A549 (cell line): Measurements from ENCODE around the gene PRKCZ. TPM values are rescaled to one million over a fixed set of nuclear protein-coding genes. Genes with fewer than 3 reads are reported as not detected.

Experiments used
- ATAC-seq, 2 experiments: fragments of 200-7000 bp in 1 of 2; fragments of >200 bp in 1 of 2; cut with Nextera tagmentation in 1 of 2; cut with Tn5 transposase in 1 of 2; 3 replicates each; pipeline versions ENCODE4 v1.8.0 to v1.9.1; 2018 to 2020; ENCODE audit warnings: mild to moderate bottlenecking in 1 of 2, moderate library complexity in 1 of 2
- CTCF ChIA-PET: fragments of 300-600 bp; sonication (Branson Sonifier 250); formaldehyde crosslinking; extraction: SDS; loops from one replicate; lab custom pipeline; 2021; ENCODE audit warnings: antibody characterized with exemption, inconsistent platforms; lab: Yijun Ruan, JAX
- POLR2A ChIA-PET: fragments of 350-600 bp; formaldehyde crosslinking; extraction: SDS; loops from one replicate; lab custom pipeline; 2021; ENCODE audit warnings: antibody characterized with exemption, inconsistent platforms; lab: Yijun Ruan, JAX
- DNase-seq, 2 experiments: peaks; one replicate each; pipeline versions ENCODE4 v3.0.0 to v3.0.0-alpha.2; 2011 to 2016; ENCODE audit warnings: low read depth in 1 of 2, low spot score in 1 of 2
- FAIRE-seq: peaks from 2 replicates; lab custom pipeline; 2011; peaks lifted over from hg19 to GRCh38; lab: Jason Lieb, UNC
- H3K27ac ChIP-seq, 2 experiments: fragments of >200 bp; sonication (Bioruptor Twin); formaldehyde crosslinking; 3 replicates each; pipeline ENCODE4 v1.5.1; 2016 to 2017
- H3K4me1 ChIP-seq: fragments of >200 bp; sonication (Bioruptor Twin); formaldehyde crosslinking; 3 replicates; pipeline ENCODE4 v1.6.1; 2016
- H3K4me2 ChIP-seq: fragments of >200 bp; sonication (Bioruptor Twin); formaldehyde crosslinking; 3 replicates; pipeline ENCODE4 v1.6.1; 2016
- H3K4me3 ChIP-seq: fragments of >200 bp; sonication (Bioruptor Twin); formaldehyde crosslinking; 3 replicates; pipeline ENCODE4 v1.5.1; 2016
- H3K9me3 ChIP-seq: fragments of >200 bp; sonication (Bioruptor Twin); formaldehyde crosslinking; 3 replicates; pipeline ENCODE4 v1.6.1; 2016
- BHLHE40 ChIP-seq: IDR thresholded peaks from 2 replicates; pipeline ENCODE4 v1.6.1; 2012; ENCODE audit warnings: low read depth, low read length, inconsistent platforms
- CBX8 ChIP-seq: fragments of 200-600 bp; sonication (generic); IDR thresholded peaks from 2 replicates; pipeline ENCODE4 v1.6.1; 2016
- CEBPB ChIP-seq, 2 experiments: fragments of >200 bp in 1 of 2; sonication (Bioruptor Twin) in 1 of 2; formaldehyde crosslinking in 1 of 2; IDR thresholded peaks; 2 replicates each; pipeline ENCODE4 v1.6.1; 2012 to 2016
- CHD2 ChIP-seq: fragments of 150-350 bp; IDR thresholded peaks from 2 replicates; pipeline ENCODE4 v1.6.1; 2014; ENCODE audit warnings: low read length; ENCODE audit not compliant: partially characterized antibody
- EHF ChIP-seq: fragments of 250-450 bp; sonication (Bioruptor Pico); IDR thresholded peaks from 2 replicates; pipeline ENCODE4 v1.5.0; 2020; ENCODE audit warnings: mild to moderate bottlenecking
- ESRRA ChIP-seq: fragments of 150-350 bp; IDR thresholded peaks from 2 replicates; pipeline ENCODE4 v1.6.1; 2014; ENCODE audit warnings: mild to moderate bottlenecking, low read length, borderline replicate concordance
- FOSB ChIP-seq: fragments of 250-450 bp; sonication (Bioruptor Pico); IDR thresholded peaks from 2 replicates; pipeline ENCODE4 v1.5.0; 2020; ENCODE audit warnings: mild to moderate bottlenecking, moderate library complexity
- FOSL2 ChIP-seq, 2 experiments: fragments of 450-650 bp in 1 of 2; fragments of >200 bp in 1 of 2; sonication (Bioruptor Twin) in 1 of 2; formaldehyde crosslinking; IDR thresholded peaks; 2 replicates each; pipeline versions ENCODE4 v1.5.0 to v1.6.1; 2016 to 2020; ENCODE audit warnings: mild to moderate bottlenecking in 1 of 2, moderate library complexity in 1 of 2
- GATA3 ChIP-seq: IDR thresholded peaks from 2 replicates; pipeline ENCODE4 v1.6.1; 2012; ENCODE audit warnings: borderline replicate concordance
- HDAC2 ChIP-seq: fragments of 200-600 bp; sonication (generic); IDR thresholded peaks from 2 replicates; pipeline ENCODE4 v1.6.1; 2016
- HOXA7 ChIP-seq: fragments of 250-450 bp; sonication (Bioruptor Pico); IDR thresholded peaks from 2 replicates; pipeline ENCODE4 v1.5.0; 2020; ENCODE audit warnings: mild to moderate bottlenecking, moderate library complexity
- HOXB13 ChIP-seq: fragments of 250-450 bp; sonication (Bioruptor Pico); IDR thresholded peaks from 2 replicates; pipeline ENCODE4 v1.5.0; 2020; ENCODE audit warnings: low read depth, mild to moderate bottlenecking, moderate library complexity
- JUNB ChIP-seq: fragments of >200 bp; sonication (Bioruptor Twin); formaldehyde crosslinking; IDR thresholded peaks from 2 replicates; pipeline ENCODE4 v1.6.1; 2016
- KDM1A ChIP-seq: fragments of 200-600 bp; sonication (generic); IDR thresholded peaks from 2 replicates; pipeline ENCODE4 v1.6.1; 2016; ENCODE audit warnings: low read depth, mild to moderate bottlenecking
- NFE2L2 ChIP-seq: fragments of 150-350 bp; conservative IDR thresholded peaks from 2 replicates; pipeline ENCODE4 v1.6.1; 2014; ENCODE audit warnings: low read length
- POLR2AphosphoS2 ChIP-seq: conservative IDR thresholded peaks from 2 replicates; pipeline ENCODE4 v1.6.1; 2012; ENCODE audit warnings: low read length, improper control_type of control experiment, inconsistent platforms
- RARB ChIP-seq: fragments of 250-450 bp; sonication (Bioruptor Pico); IDR thresholded peaks from 2 replicates; pipeline ENCODE4 v1.8.0; 2021; ENCODE audit warnings: mild to moderate bottlenecking, moderate library complexity
- RCOR1 ChIP-seq: fragments of 150-350 bp; IDR thresholded peaks from 2 replicates; pipeline ENCODE4 v1.6.1; 2014; ENCODE audit warnings: antibody characterized with exemption, low read length, low read depth
- RFX5 ChIP-seq: fragments of 450-650 bp; IDR thresholded peaks from 2 replicates; pipeline ENCODE4 v1.7.1; 2014; ENCODE audit warnings: antibody characterized with exemption, mild to moderate bottlenecking, moderate library complexity
- TFCP2L1 ChIP-seq: fragments of 250-450 bp; sonication (Bioruptor Pico); IDR thresholded peaks from 2 replicates; pipeline ENCODE4 v1.5.0; 2021; ENCODE audit warnings: mild to moderate bottlenecking
- ZNF302 ChIP-seq: fragments of 250-450 bp; sonication (Bioruptor Pico); IDR thresholded peaks from 2 replicates; pipeline ENCODE4 v1.9.0; 2021; ENCODE audit warnings: inconsistent platforms, mild to moderate bottlenecking, moderate library complexity
- ZSCAN20 ChIP-seq: fragments of 250-450 bp; sonication (Bioruptor Pico); IDR thresholded peaks from 2 replicates; pipeline ENCODE4 v1.8.0; 2022; ENCODE audit warnings: mild to moderate bottlenecking, moderate library complexity
- WGBS: methylation state at CpG from one replicate; pipeline ENCODE4 v1.1.6; 2017; ENCODE audit errors: missing lambda C conversion rate; 5-methylcytosine and 5-hydroxymethylcytosine counted together
- polyA plus RNA-seq, 4 experiments: library from polyadenylated mRNA; depleted of rRNA in 3 of 4; stranded (reverse); fragments of >200 nt; fragmentation: RNase III in 1 of 4; extraction: RNeasy Plus Mini Kit Qiagen cat#74134 plus additional on column Dnase treatment in 1 of 4; gene quantifications; 2 replicates in 3 of 4; 3 replicates in 1 of 4; pipeline ENCODE4 v1.2.3, GENCODE V29; 2011 to 2017
- TF ChIP-seq, protein P1 (sequence below): fragments of 200-600 bp; sonication (generic); IDR thresholded peaks from 2 replicates; pipeline ENCODE4 v1.6.1; 2016; ENCODE audit warnings: antibody characterized with exemption, mild to moderate bottlenecking, moderate library complexity
- TF ChIP-seq, protein P2 (sequence below): fragments of >200 bp; sonication (Bioruptor Twin); formaldehyde crosslinking; IDR thresholded peaks from 3 replicates; pipeline ENCODE4 v1.5.1; 2016
- TF ChIP-seq, protein P3 (sequence below): fragments of 250-450 bp; sonication (Bioruptor Pico); IDR thresholded peaks from 2 replicates; pipeline ENCODE4 v1.5.0; 2020; ENCODE audit warnings: low read depth, mild to moderate bottlenecking, moderate library complexity
- TF ChIP-seq, protein P4 (sequence below): fragments of >200 bp; sonication (Bioruptor Twin); formaldehyde crosslinking; IDR thresholded peaks from 3 replicates; pipeline ENCODE4 v1.6.1; 2016
- TF ChIP-seq, protein P5 (sequence below): IDR thresholded peaks from 2 replicates; pipeline ENCODE4 v1.6.1; 2012

The PRKCZ gene
- polyA plus RNA-seq, 2 of the 4 experiments (the other 2 are of a cell fraction) = 9.5 to 9.8 TPM

DNA sequence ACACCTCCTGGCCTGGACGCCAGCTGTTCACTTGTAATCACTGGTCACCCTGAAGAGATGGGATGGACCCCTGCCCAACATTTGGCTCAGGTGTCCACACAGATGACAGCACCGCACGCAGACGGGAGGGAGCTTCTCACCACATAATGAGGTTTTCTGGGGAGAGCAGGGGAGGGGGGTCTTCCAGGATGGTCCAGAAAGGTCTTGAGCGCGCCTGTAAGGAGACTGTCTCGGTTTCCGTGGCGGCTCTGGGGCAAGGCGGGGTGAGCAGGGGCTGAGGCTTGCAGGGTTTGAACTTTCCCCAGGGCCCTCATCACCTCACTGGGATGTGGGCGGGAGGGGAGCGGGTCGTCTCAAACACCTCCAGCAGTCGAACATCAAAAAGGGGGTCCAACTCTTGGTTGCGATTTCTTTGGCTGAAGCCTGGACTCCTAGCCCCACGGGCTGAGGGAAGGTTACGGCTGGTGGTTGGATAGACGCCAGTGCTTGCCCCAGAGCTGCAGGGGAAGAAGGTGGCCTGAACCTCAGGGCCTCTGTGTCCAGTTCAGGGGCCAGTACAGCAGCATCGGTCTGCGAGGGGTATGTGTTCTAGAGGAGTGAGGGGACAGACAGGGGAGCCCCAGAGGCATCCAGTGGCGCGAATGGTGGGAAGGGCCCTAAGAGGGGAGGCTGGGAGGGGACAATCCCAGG, 53.8 kb downstream of the PRKCZ start:
- POLR2A ChIA-PET = no interaction called here
- ATAC-seq = no peak
- WGBS = 64% methylated on average over 14 of the region's 22 CpGs
- no peak for DNase-seq
- TF ChIP-seq, protein P1, sequence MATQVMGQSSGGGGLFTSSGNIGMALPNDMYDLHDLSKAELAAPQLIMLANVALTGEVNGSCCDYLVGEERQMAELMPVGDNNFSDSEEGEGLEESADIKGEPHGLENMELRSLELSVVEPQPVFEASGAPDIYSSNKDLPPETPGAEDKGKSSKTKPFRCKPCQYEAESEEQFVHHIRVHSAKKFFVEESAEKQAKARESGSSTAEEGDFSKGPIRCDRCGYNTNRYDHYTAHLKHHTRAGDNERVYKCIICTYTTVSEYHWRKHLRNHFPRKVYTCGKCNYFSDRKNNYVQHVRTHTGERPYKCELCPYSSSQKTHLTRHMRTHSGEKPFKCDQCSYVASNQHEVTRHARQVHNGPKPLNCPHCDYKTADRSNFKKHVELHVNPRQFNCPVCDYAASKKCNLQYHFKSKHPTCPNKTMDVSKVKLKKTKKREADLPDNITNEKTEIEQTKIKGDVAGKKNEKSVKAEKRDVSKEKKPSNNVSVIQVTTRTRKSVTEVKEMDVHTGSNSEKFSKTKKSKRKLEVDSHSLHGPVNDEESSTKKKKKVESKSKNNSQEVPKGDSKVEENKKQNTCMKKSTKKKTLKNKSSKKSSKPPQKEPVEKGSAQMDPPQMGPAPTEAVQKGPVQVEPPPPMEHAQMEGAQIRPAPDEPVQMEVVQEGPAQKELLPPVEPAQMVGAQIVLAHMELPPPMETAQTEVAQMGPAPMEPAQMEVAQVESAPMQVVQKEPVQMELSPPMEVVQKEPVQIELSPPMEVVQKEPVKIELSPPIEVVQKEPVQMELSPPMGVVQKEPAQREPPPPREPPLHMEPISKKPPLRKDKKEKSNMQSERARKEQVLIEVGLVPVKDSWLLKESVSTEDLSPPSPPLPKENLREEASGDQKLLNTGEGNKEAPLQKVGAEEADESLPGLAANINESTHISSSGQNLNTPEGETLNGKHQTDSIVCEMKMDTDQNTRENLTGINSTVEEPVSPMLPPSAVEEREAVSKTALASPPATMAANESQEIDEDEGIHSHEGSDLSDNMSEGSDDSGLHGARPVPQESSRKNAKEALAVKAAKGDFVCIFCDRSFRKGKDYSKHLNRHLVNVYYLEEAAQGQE = no peak
- TF ChIP-seq TFCP2L1 (CRISPR knock-in tag) (no peak), ZNF302 (no peak), FOSL2 (IDR thresholded peaks at IDR 0.05) (no peak), FOSL2 (CRISPR knock-in tag; IDR thresholded peaks at IDR 0.05) (no peak), RARB (no peak), CEBPB (IDR thresholded peaks at IDR 0.05) (no peak), POLR2AphosphoS2 (no peak), RFX5 (no peak), HDAC2 (no peak), ESRRA (no peak), BHLHE40 (no peak), CHD2 (no peak), GATA3 (no peak), JUNB (no peak), EHF (CRISPR knock-in tag) (no peak), KDM1A (no peak)
- Histone ChIP-seq H3K4me3 (no peak overlapping the region), H3K27ac (no peak overlapping the region), H3K4me1 (no peaks in the 10 kb centered on the region), H3K9me3 (no peaks in the 10 kb centered on the region), H3K4me2 (no peak overlapping the region)
- no peak for FAIRE-seq
- CTCF ChIA-PET = no interaction called here

DNA sequence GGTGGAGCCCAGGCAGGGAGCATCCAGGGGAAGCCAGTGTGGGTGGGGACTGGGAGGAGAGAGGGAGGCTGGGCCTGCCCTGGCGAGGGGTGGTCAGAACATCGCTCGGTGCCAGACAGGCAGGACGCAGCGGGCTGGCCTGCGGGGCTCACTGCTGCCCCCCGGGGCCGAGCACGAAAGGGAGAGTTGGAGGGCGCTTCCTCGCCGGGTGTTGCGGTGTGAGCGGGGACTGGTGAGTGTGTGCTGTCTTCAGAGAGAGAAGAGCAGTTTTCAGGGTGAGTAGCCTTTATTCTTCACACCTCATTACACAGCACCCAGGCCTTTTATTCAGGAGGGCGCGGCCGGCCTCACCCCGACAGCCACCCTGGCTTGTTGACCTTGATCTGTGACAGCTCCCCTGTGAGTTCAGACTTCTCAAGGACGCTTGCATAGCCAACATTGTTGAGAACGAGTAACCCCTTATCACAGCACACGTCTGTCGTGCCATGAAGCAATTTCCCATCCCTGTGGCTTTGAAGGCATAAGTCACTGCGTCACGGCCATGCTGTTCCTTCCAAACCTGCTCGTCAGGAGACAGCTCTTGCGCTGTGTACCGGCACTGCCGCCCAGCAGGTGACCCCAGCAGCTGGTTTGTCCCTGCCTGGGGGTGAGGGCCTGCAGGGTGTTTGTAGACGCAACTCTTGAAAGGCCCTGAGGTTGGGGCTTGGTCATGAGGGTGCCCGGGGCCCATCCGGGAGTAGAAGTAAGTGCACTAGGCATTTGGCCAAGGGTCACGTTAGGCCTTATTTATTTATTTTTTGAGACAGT, 54.6 kb downstream of the PRKCZ start:
- TF ChIP-seq ZSCAN20 (CRISPR knock-in tag) (no peak), FOSL2 (IDR thresholded peaks at IDR 0.05) (no peak), FOSL2 (CRISPR knock-in tag; IDR thresholded peaks at IDR 0.05) (no peak), FOSB (no peak), RFX5 (no peak), NFE2L2 (no peak), CBX8 (no peak), HOXB13 (no peak), BHLHE40 (no peak), TFCP2L1 (CRISPR knock-in tag) (no peak), HOXA7 (no peak), KDM1A (no peak), GATA3 (no peak), RCOR1 (no peak), EHF (CRISPR knock-in tag) (no peak)
- TF ChIP-seq, protein P2, sequence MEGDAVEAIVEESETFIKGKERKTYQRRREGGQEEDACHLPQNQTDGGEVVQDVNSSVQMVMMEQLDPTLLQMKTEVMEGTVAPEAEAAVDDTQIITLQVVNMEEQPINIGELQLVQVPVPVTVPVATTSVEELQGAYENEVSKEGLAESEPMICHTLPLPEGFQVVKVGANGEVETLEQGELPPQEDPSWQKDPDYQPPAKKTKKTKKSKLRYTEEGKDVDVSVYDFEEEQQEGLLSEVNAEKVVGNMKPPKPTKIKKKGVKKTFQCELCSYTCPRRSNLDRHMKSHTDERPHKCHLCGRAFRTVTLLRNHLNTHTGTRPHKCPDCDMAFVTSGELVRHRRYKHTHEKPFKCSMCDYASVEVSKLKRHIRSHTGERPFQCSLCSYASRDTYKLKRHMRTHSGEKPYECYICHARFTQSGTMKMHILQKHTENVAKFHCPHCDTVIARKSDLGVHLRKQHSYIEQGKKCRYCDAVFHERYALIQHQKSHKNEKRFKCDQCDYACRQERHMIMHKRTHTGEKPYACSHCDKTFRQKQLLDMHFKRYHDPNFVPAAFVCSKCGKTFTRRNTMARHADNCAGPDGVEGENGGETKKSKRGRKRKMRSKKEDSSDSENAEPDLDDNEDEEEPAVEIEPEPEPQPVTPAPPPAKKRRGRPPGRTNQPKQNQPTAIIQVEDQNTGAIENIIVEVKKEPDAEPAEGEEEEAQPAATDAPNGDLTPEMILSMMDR = no peak
- TF ChIP-seq, protein P3, sequence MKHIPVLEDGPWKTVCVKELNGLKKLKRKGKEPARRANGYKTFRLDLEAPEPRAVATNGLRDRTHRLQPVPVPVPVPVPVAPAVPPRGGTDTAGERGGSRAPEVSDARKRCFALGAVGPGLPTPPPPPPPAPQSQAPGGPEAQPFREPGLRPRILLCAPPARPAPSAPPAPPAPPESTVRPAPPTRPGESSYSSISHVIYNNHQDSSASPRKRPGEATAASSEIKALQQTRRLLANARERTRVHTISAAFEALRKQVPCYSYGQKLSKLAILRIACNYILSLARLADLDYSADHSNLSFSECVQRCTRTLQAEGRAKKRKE (CRISPR knock-in tag) = no peak
- TF ChIP-seq, protein P4, sequence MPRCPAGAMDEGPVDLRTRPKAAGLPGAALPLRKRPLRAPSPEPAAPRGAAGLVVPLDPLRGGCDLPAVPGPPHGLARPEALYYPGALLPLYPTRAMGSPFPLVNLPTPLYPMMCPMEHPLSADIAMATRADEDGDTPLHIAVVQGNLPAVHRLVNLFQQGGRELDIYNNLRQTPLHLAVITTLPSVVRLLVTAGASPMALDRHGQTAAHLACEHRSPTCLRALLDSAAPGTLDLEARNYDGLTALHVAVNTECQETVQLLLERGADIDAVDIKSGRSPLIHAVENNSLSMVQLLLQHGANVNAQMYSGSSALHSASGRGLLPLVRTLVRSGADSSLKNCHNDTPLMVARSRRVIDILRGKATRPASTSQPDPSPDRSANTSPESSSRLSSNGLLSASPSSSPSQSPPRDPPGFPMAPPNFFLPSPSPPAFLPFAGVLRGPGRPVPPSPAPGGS = no peak
- TF ChIP-seq, protein P5, sequence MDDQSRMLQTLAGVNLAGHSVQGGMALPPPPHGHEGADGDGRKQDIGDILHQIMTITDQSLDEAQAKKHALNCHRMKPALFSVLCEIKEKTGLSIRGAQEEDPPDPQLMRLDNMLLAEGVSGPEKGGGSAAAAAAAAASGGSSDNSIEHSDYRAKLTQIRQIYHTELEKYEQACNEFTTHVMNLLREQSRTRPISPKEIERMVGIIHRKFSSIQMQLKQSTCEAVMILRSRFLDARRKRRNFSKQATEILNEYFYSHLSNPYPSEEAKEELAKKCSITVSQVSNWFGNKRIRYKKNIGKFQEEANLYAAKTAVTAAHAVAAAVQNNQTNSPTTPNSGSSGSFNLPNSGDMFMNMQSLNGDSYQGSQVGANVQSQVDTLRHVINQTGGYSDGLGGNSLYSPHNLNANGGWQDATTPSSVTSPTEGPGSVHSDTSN = no peak
- TF ChIP-seq, all 56 proteins: peak for 0
- Histone ChIP-seq H3K4me2 (no peak overlapping the region), H3K9me3 (no peaks in the 10 kb centered on the region), H3K4me1 (no peaks in the 10 kb centered on the region), H3K27ac (no peak overlapping the region), H3K4me3 (no peak overlapping the region)
- ChIA-PET POLR2A (no interaction called here), CTCF (no interaction called here)
- 85% methylated on average over 31 of the region's 32 CpGs for WGBS
- DNase-seq = no peak
- ATAC-seq = peak in 1 of 2 experiments; percentile 30; a peak in 2 of 6 replicates
- FAIRE-seq = no peak
